ENCODE measurements around the gene MEIOSIN. TPM values are rescaled to one million over a fixed set of nuclear protein-coding genes. Genes with fewer than 3 reads are reported as not detected.

MEIOSIN gene
- total RNA-seq, 1 experiment from 2014 or later: not detected

GRCh38 chr19:45730368-45731288 lies 2.6 kb upstream of the MEIOSIN start, which contains the start of gene FBXO46:
Gene FBXO46 (minus strand): TSS chr19:45730896. CDS start chr19:45713495, 17,401 bp downstream.
- peak within 1 kb of the TSS; percentile 46 for H3K27ac ChIP-seq

GRCh38 chr19:45739498-45740439 lies 6.5 kb downstream of the MEIOSIN start:
- no peaks in the 10 kb centered on the region for H3K9me3 ChIP-seq (ENCODE audit: insufficient read depth, low read depth)
- H3K79me2 ChIP-seq (ENCODE audit: low read depth): no peaks in the 10 kb centered on the region
- H3K36me3 ChIP-seq (ENCODE audit: low read depth): no peaks in the 10 kb centered on the region
- H3K4me3 ChIP-seq: no peak overlapping the region
- H3K4me2 ChIP-seq: no peak overlapping the region
- H3F3A ChIP-seq (ENCODE audit: insufficient read depth, low read depth): peaks cover 22% of the 10 kb centered on the region
- no peaks in the 10 kb centered on the region for H3K27me3 ChIP-seq (ENCODE audit: insufficient read depth, low read depth)
- H3K27ac ChIP-seq: no peak overlapping the region
- intact Hi-C loops (cut with micrococcal nuclease; ENCODE audit: unreplicated experiment): no loop called here
- ChIA-PET CTCF (interaction anchor here (0.6 kb wide), 1 partner anchor 83 kb away, joined by 3 read pairs; no protein-coding TSS in a partner anchor), POLR2A (ENCODE audit: unreplicated experiment) (interaction anchor here (0.6 kb wide), 1 partner anchor 28 kb away, joined by 3 read pairs; no protein-coding TSS in a partner anchor)
- H2AFZ ChIP-seq: no peak overlapping the region
- BruUV-seq (replicated peaks): no TSS peak
- H4K20me1 ChIP-seq (ENCODE audit: insufficient read depth): no peaks in the 10 kb centered on the region
- H3K9me2 ChIP-seq (ENCODE audit: insufficient read depth): no peaks in the 10 kb centered on the region
- H3K4me1 ChIP-seq (replicated peaks; ENCODE audit: insufficient read depth): peaks cover 4% of the 10 kb centered on the region; the same call in 1 of the 2 replicates
- no peak for DNase-seq
- TF ChIP-seq EZH2 (IDR thresholded peaks at IDR 0.05; ENCODE audit: low read depth): no peak
- no peak for TF ChIP-seq CTCF (conservative IDR thresholded peaks at IDR 0.05)

More at GRCh38 chr19:45730368-45731288, 2.6 kb upstream of the MEIOSIN start, which contains the start of gene FBXO46:
- intact Hi-C loops (cut with micrococcal nuclease; ENCODE audit: unreplicated experiment): loop anchor here (2.0 kb wide), 1 partner anchor 38 kb away; the partner anchor contains the start of gene SIX5
- CTCF ChIA-PET: interaction anchor here (0.6 to 1.2 kb wide), 4 partner anchors 39 to 155 kb away, joined by 3 to 12 read pairs (median 8); partner anchors contain the start of gene IRF2BP1
- no peaks in the 10 kb centered on the region for H3K9me2 ChIP-seq (ENCODE audit: insufficient read depth)
- DNase-seq: peak; percentile 94 to 97
- POLR2A ChIA-PET (ENCODE audit: unreplicated experiment): interaction anchor here (0.5 to 0.9 kb wide), 7 partner anchors 11 to 217 kb away, joined by 3 to 29 read pairs (median 4); partner anchors contain the start of gene SIX5
- H3F3A ChIP-seq (ENCODE audit: insufficient read depth, low read depth): peaks cover 22% of the 10 kb centered on the region; the same call in 1 of the 2 replicates
- H3K4me3 ChIP-seq: peak within 1 kb of the TSS; percentile 93
- peaks cover 18% of the 10 kb centered on the region; the same call in 1 of the 2 replicates for H4K20me1 ChIP-seq (ENCODE audit: insufficient read depth)
- peak within 1 kb of the TSS; percentile 95 for H3K4me2 ChIP-seq
- H3K79me2 ChIP-seq (ENCODE audit: low read depth): peaks cover 51% of the 10 kb centered on the region
- H3K36me3 ChIP-seq (ENCODE audit: low read depth): peaks cover 4% of the 10 kb centered on the region; the same call in 1 of the 2 replicates
- BruUV-seq (replicated peaks): no TSS peak
- TF ChIP-seq CTCF (conservative IDR thresholded peaks at IDR 0.05): no peak; the same call in 1 of the 2 replicates
- no peak for TF ChIP-seq EZH2 (IDR thresholded peaks at IDR 0.05; ENCODE audit: low read depth)
- H3K9me3 ChIP-seq (ENCODE audit: insufficient read depth, low read depth): no peaks in the 10 kb centered on the region
- peak within 1 kb of the TSS; percentile 79 for H2AFZ ChIP-seq
- peaks cover 9% of the 10 kb centered on the region for H3K4me1 ChIP-seq (replicated peaks; ENCODE audit: insufficient read depth)
- H3K27me3 ChIP-seq (ENCODE audit: insufficient read depth, low read depth): no peaks in the 10 kb centered on the region

All from PC-9 (cell line).